ENCODE measurements around the gene TAC3.
"Not testable (repeated sequence)": the region's sequence is repeated elsewhere in the genome, so short reads cannot be mapped to it uniquely, and the experiment has no call there.

TAC3 gene

DNA sequence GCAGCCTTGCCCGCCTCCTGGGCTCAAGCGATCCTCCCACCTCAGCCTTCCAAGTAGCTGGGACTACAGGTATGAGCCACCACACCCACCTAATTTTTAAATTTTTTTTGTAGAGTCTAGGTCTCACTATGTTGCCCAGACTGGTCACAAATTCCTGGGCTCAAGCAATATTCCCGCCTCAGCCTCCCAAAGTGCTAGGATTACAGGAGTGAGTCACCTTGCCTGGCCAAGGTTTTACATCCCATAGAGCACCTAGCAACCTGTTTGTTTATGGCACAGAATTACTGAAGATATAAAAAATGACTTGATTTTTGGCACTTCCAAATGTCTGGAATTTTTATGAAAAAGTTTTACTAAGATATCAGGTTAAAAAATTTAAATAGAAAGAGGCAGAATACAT is 17.1 kb upstream of the TAC3 start:
- no peak for DNase-seq (ENCODE audit: low spot score)

DNA sequence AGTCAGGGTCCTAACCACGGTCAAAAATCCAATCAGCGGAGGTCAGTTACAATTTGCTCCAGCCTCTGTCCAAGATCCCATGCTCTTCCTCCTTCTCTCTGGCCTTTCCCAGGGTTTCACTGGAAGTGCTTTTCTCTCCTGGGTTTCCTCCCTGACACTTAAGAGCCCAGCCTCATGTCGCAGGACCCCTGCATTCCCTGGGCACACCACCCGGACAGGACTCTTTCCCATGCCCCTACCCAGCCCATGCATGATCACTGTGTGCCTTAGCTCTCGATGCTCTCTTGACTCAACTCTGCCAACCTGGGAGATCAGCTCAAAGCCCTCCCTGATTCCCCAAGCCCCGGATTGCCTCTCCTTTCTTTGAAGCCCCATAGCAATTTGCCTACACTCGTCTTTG is 15.5 kb upstream of the TAC3 start:
- no peak for DNase-seq (ENCODE audit: low spot score)

DNA sequence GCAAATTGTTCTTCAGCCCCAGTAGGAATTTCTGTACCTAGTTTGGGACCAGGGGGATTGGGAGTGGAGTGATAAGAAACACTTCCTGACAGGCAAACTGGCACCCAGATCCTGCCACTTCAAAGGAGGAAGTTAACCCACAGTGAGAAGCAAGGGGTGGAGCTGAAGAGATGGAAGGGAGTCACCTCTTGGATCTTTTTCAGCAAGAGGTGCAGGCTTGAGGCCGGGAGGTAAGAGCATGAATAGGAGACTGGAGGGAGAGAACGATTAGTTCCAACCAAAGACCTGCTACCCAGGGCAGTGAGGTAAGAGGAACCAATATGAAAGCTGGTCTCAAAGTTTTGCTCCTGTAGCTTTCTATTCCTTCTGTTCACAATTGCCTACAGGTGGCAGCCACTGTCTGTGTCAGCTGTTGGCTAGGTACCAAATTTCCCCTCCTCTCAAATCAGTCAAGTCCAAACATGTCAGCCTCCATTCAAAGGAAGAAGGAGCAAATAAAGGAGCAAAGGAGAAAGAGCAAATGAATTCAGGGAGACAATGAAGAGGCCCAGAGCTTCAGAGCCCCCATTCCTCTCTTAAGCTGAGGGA is 14.9 kb upstream of the TAC3 start:
- DNase-seq (ENCODE audit: low spot score) = peak; percentile 32

DNA sequence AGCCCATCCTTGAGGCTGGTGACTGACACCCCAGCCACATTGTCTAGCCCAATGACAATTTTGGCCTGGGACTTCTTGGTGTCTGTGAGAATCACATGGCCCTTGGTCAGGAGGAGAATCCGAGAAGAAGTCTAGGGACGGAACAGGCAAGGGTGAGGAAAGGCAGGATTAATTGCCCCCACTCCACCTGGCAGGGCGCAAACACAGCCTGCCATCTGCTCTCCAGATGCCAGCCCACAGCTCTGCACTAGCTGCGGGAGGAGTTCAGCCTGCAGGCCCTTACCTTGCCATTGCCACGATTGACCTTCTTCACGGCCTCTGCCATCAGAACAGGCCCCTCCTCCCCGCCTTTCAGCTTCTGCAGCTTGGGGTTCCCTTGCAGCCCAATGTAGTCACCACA is 13.1 kb upstream of the TAC3 start:
- no peak for DNase-seq (ENCODE audit: low spot score)

GRCh38 chr12:57027805-57028153 is 11.4 kb upstream of the TAC3 start:
- DNase-seq (ENCODE audit: low spot score) = peak; percentile 46

DNA sequence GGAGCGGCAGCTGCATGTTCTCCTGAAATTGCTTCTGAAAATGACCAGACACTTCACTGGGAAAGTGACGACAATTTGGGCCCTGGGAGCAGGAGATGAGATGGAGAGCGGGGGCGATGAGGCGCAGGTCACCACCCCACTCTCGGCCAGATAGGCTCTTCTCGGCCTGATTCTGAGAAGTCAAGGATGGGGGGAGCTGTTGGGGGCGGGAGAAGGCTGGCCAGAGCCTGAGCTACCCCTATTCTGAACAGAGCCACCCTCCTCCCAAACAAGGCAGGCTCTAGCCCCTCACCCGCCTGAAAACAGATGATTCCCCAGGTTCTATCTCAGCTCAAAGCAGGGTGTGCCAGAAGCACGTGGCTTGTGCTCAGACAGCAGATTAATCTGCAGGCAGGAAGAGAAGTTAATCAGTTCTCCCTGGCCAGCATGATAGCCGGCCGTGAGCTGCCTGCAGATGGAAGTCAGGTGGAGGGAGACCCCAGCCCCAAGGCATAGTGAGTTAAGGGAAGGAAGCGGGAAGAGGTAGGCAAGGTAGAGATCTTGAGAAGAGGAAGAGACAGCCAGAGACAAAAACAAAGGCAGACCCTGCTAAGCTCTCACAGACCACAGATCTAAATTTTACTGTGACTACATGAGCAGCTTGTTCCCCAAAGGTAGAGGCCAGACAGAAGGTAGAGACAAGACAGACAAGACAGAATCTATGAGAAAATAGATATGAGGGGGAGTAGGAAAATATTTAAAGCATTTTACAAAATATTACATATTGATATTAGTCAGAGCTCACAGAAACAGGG is 10.9 kb upstream of the TAC3 start:
- DNase-seq (ENCODE audit: low spot score) = peak; percentile 13

DNA sequence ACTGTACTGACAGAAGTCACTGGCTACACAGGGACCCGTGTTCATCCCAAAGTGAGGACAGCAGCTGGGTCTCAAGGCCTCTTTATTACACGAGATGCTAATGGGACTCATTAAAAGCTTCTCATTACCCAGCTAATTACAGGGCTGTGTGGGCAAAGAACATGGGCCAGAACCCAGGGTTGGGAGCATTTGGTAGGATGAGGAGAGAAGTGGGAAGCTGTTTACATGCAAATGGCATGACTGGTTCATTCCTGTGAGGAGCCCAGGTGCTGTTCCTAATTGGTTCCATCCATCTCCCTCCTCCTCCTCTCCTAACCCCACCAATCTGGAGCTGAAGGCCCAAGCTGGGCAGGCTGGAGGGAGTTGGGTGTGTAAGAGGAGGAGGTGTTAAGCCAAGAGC is 8.9 kb upstream of the TAC3 start:
- no peak for DNase-seq (ENCODE audit: low spot score)

DNA sequence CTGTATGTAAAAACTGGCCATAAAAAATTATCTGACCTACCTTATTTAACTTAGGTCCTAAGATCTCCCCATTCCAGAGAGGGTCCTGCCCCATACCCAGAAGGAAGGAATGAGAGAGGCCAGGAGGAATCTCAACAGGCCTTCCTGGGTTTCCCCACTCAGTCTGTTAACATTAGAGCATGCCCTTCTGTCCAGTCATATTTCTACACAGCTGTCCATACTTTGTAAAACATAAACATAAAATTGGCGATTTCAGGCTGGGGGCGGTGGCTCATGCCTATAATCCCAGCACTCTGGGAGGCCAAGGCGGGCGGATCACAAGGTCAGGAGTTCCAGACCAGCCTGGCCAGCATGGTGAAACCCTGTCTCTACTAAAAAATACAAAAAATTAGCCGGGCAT is 6.0 kb upstream of the TAC3 start:
- DNase-seq (ENCODE audit: low spot score) = not testable (repeated sequence)

DNA sequence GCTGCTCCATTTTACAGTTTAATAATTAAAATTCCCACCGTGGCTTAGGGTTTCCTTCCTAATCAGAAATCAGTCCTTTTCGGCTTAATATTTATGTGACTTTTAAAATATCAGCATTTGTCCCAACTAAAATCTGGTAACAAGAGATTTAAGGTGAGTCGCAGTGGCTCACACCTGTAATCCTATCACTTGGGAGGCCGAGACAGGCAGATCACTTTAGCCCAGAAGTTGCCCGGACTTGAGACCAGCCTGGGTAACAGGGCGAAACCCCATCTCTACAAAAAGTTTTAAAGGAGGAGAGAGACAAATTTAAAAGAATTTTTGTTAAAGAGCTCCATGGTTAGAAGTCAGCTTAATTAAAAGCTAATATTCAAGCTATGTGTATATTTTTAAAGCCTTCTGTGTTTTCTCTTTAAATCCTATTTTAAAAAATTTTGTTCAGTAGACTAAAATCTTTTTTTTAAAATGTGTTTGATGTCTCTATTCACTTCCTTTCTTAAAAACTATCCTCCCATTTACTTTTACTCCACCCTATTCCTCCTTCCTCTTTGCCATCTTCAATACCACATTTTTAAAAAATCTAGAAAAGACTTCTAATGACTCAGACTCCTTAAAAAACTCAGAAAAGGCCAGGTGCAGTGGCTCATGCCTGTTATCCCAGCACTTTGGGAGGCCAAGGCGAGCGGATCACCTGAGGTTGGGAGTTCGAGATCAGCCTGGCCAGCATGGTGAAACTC is 3.8 kb upstream of the TAC3 start:
- DNase-seq (ENCODE audit: low spot score) = no peak

DNA sequence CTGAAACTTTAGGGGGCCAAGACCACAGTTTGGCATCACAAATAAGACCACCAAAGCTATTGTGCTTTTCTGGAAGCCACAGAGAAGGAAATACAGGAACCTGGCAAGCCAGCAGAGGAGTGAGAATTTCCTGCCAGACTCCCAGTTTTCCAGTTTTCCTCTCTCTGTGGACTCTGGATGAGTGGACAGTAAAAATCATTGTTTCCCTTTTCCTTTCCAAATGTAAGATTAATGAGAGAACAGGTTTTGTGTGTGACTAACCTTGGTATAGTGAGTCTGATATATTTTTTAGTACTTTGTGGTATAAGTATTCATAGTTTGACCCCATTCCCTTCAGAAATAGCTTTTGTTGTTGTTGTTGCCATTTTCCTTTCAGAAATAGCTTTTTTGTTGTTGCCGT is 2.6 kb upstream of the TAC3 start:
- DNase-seq (ENCODE audit: low spot score) = no peak

GRCh38 chr12:57018353-57018752 is 2.0 kb upstream of the TAC3 start:
- DNase-seq (ENCODE audit: low spot score) = not testable (repeated sequence)

- DNase-seq (ENCODE audit: low spot score) = no peak
Measured at GRCh38 chr12:57012600-57013465, 3.5 kb downstream of the TAC3 start.

GRCh38 chr12:57011438-57012424 is 4.6 kb downstream of the TAC3 start:
- DNase-seq (ENCODE audit: low spot score) = no peak

DNA sequence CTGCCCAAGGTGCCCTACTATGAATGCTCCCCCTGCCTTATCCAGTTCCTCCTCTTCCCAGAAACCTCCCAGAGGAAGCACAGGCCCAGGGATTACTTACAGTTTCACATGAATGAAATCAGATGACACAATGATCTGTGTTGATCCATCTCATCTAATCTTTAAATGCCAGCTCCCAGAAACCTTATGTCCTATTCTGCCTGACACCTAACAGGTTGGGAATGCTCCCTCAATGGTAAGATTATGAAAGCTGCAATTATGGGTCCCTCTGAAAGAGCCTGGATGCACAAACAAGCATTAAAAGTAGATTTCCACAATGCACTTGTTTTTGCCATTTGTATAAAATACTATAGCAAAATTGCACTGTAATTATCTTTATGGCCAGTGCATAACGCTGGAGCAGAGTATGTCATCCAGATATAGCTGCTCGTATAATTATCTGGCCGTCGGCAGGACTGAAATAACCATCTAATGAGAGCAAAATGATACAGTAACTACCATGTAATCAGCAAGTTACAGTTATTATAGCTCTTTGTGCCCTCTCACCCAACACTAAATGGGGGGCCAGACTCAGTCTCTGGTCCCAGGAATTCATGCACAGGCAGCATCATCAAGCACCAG is 5.6 kb downstream of the TAC3 start:
- no peak for DNase-seq (ENCODE audit: low spot score)

GRCh38 chr12:57009949-57010626 is 6.2 kb downstream of the TAC3 start:
- no peak for DNase-seq (ENCODE audit: low spot score)

DNA sequence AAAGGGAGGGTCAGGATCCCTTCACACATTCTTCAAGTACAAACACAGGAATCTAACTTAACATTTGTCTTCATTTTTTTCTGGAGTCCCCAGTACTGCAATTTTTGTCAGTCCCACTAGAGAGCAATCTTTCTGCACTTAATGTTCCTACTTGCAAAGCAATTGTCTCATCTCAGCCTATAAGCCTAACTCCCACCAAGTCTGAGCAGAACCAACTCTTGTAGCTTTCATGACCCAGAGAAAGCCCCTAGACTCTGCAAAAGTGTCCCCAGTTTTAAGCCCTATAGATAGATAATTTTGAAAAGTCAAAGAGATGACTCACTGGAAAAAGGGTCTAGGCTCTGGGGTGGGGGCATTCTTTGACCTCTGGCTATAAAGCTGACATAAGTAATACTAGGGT is 8.2 kb downstream of the TAC3 start:
- peak; percentile 65 for DNase-seq (ENCODE audit: low spot score)

- no peak for DNase-seq (ENCODE audit: low spot score)
Measured at GRCh38 chr12:57006809-57007475, 9.4 kb downstream of the TAC3 start.

DNA sequence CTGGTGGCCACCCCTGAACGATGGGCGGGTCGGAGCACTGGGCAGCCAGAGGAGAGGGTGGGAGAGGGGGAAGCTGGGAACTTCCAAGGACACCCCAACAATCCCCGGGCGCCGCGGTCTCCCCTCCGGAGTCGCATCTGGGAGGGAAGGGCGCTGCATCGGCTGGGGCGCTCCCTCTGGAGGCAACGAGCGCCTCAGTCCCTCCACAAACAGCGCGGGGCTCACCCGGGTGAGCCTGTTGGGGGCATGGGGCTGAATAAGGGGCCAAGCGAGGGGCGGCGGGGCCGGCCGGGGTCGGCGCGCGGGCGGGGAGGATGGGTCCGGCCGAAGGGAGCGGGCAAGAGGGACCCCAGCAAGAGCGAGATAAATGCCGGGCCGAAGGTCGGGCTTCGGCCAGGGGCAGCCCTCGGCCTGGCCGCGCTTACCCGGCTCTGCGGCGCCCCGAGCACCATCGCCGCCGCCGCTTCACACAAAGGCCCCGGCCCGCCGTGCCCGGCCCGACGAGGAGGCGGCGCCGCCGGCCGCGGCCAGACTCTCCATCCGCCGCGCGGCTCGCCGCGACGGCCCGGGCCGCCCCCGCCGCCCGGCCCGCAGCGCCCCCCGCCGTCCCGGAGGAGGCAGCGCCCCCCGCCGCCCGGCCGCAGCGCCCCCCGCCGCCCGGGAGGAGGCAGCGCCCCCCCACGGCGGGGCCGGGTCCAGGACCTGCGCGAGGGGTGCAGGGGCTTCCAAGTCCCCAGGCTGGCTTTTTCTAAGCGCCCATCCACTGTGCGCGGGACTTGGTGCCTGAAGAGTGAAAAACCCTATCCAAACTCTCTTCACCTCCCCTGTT is 10.1 kb downstream of the TAC3 start, which contains the start of gene ZBTB39:
Gene ZBTB39, minus strand, starts transcription at position 567 of the 829 bp plus-strand sequence. CDS start 1,629 bp downstream, outside the sequence.
- DNase-seq (ENCODE audit: low spot score) = peak; percentile 68

Measured in hematopoietic multipotent progenitor cell treated with erythropoietin and hydrocortisone succinate and interleukin-3 and kit ligand, for 15 days (in vitro differentiated cells).